AG09309 (cell line): ENCODE results near the gene ZNF718.
"Not testable (repeated sequence)": the region's sequence is repeated elsewhere in the genome, so short reads cannot be mapped to it uniquely, and the experiment has no call there.

Experiments used
- DNase-seq: peaks from one replicate; pipeline ENCODE4 v3.0.0-alpha.2; 2010; ENCODE audit warnings: low read depth
- H3K4me3 ChIP-seq: 2 replicates; pipeline ENCODE4 v1.5.1; 2011; ENCODE audit warnings: mild to moderate bottlenecking, low read depth, low read length, moderate library complexity; ENCODE audit not compliant: control insufficient read depth
- CTCF ChIP-seq: IDR thresholded peaks from 2 replicates; pipeline ENCODE4 v1.5.1; 2011; ENCODE audit warnings: mild to moderate bottlenecking, low read depth, low read length, inconsistent platforms; ENCODE audit not compliant: insufficient read depth, control insufficient read depth; ENCODE audit errors: missing control alignments

ZNF718 gene

GRCh38 chr4:212438-213188 lies 88.3 kb downstream of the ZNF718 start:
- TF ChIP-seq CTCF = no peak
- peak overlapping the region; percentile 62 for H3K4me3 ChIP-seq
- peak; percentile 46 for DNase-seq

GRCh38 chr4:213189-213535 lies 88.9 kb downstream of the ZNF718 start:
- H3K4me3 ChIP-seq = peak overlapping the region; percentile 62

More at GRCh38 chr4:213189-213535, 88.9 kb downstream of the ZNF718 start:
- not testable (repeated sequence) for DNase-seq
